Right renal pelvis (tissue), 4 donors: Measurements from ENCODE around the gene IGF2. TPM values are rescaled to one million over a fixed set of nuclear protein-coding genes. Genes with fewer than 3 reads are reported as not detected.

Source experiments
- DNase-seq, 4 donors: peaks; one replicate each; pipeline ENCODE4 v3.0.0-alpha.2; 2013; ENCODE audit warnings: low read depth in 4 of 4, low spot score in 3 of 4, missing footprints in 1 of 4
- polyA plus RNA-seq, 4 donors: library from polyadenylated mRNA; unstranded; fragments of 120-200 nt; gene quantifications; one replicate each; pipeline ENCODE4 v1.2.1, GENCODE V29; 2013; ENCODE audit not compliant: insufficient read length in 4 of 4

The IGF2 gene
- polyA plus RNA-seq, 4 donors, result 761 to 994 (median 807) TPM

- no peak for DNase-seq
These were observed 44.0 kb downstream of the IGF2 start for GRCh38 chr11:2095198-2095520.

GRCh38 chr11:2094354-2095197 is 44.6 kb downstream of the IGF2 start:
- no peak for DNase-seq

- no peak for DNase-seq
These were observed 45.4 kb downstream of the IGF2 start for GRCh38 chr11:2093575-2094353.

- no peak for DNase-seq
These were observed 46.2 kb downstream of the IGF2 start for GRCh38 chr11:2092956-2093412.

GRCh38 chr11:2092464-2092910 is 46.7 kb downstream of the IGF2 start:
- no peak for DNase-seq

- DNase-seq, result no peak
These were observed 47.3 kb downstream of the IGF2 start for GRCh38 chr11:2091786-2092463.

- DNase-seq, result no peak
These were observed 48.0 kb downstream of the IGF2 start for GRCh38 chr11:2091112-2091746.

- no peak for DNase-seq
These were observed 48.7 kb downstream of the IGF2 start for GRCh38 chr11:2090172-2091111.

GRCh38 chr11:2089536-2090165 is 49.5 kb downstream of the IGF2 start:
- no peak for DNase-seq

- no peak for DNase-seq
These were observed 50.2 kb downstream of the IGF2 start for GRCh38 chr11:2088746-2089535.

GRCh38 chr11:2088284-2088683 is 50.9 kb downstream of the IGF2 start:
- DNase-seq, result no peak

GRCh38 chr11:2086239-2087040 is 52.7 kb downstream of the IGF2 start:
- DNase-seq, result no peak

GRCh38 chr11:2085251-2086066 is 53.7 kb downstream of the IGF2 start:
- no peak for DNase-seq

GRCh38 chr11:2084721-2085120 is 54.5 kb downstream of the IGF2 start:
- DNase-seq, result no peak
